SK-N-SH treated with all-trans-retinoic acid at 6 μM for 48 hours (cell line): ENCODE data around the gene NPIPB6.
"Not testable (repeated sequence)": the region's sequence is repeated elsewhere in the genome, so short reads cannot be mapped to it uniquely, and the experiment has no call there.

Source experiments
- ARNTL ChIP-seq: fragments of 450-650 bp; formaldehyde crosslinking; IDR thresholded peaks from 2 replicates; pipeline ENCODE4 v1.5.0; 2020; ENCODE audit warnings: low read depth, mild to moderate bottlenecking, moderate library complexity, borderline replicate concordance
- CSDC2 ChIP-seq: fragments of 250-450 bp; sonication (Bioruptor Pico); IDR thresholded peaks from 2 replicates; pipeline ENCODE4 v1.5.0; 2020; ENCODE audit warnings: mild to moderate bottlenecking, moderate library complexity
- ESRRG ChIP-seq: fragments of 250-450 bp; sonication (Bioruptor Pico); IDR thresholded peaks from 2 replicates; pipeline ENCODE4 v1.6.1; 2021; ENCODE audit warnings: mild to moderate bottlenecking
- GLIS3 ChIP-seq: fragments of 250-450 bp; sonication (Bioruptor Pico); IDR thresholded peaks from 2 replicates; pipeline ENCODE4 v1.5.0; 2020; ENCODE audit warnings: mild to moderate bottlenecking, moderate library complexity
- OSR1 ChIP-seq: fragments of 250-450 bp; sonication (Bioruptor Pico); IDR thresholded peaks from 2 replicates; pipeline ENCODE4 v1.8.0; 2022; ENCODE audit warnings: moderate library complexity, mild to moderate bottlenecking, inconsistent platforms
- TCF4 ChIP-seq: fragments of 250-450 bp; sonication (Bioruptor Pico); IDR thresholded peaks from 2 replicates; pipeline ENCODE4 v1.8.0; 2021; ENCODE audit warnings: mild to moderate bottlenecking, moderate library complexity, borderline replicate concordance
- ZFP3 ChIP-seq: fragments of 250-450 bp; sonication (Bioruptor Pico); IDR thresholded peaks from 2 replicates; pipeline ENCODE4 v1.5.0; 2020; ENCODE audit warnings: mild to moderate bottlenecking, moderate library complexity
- ZNF565 ChIP-seq: fragments of 450-650 bp; formaldehyde crosslinking; conservative IDR thresholded peaks from 2 replicates; pipeline ENCODE4 v1.5.0; 2020; ENCODE audit warnings: low read depth, mild to moderate bottlenecking, moderate library complexity
- ZNF8 ChIP-seq: fragments of 450-650 bp; formaldehyde crosslinking; IDR thresholded peaks from 2 replicates; pipeline ENCODE4 v1.5.0; 2020; ENCODE audit warnings: mild to moderate bottlenecking, moderate library complexity

GRCh38 chr16:28330232-28330631, 33.1 kb downstream of the NPIPB6 start:
- TF ChIP-seq ZNF8 (CRISPR knock-in tag); TCF4 (CRISPR knock-in tag); ZFP3 (CRISPR knock-in tag); GLIS3; OSR1; ARNTL (CRISPR knock-in tag); ESRRG (CRISPR knock-in tag); CSDC2 (CRISPR knock-in tag); ZNF565 (CRISPR knock-in tag): not testable (repeated sequence)
